Fibroblast of pulmonary artery (primary cell): ENCODE data around the gene MTA3.

Experiments used
- DNase-seq: peaks from one replicate; pipeline ENCODE4 v3.0.0-alpha.2; 2010; ENCODE audit warnings: low read depth
- H3K4me3 ChIP-seq: replicated peaks from 2 replicates; pipeline ENCODE4 v1.5.1; 2011; ENCODE audit warnings: low read depth, mild to moderate bottlenecking, control low read depth, low read length, moderate library complexity
- TF ChIP-seq, protein P1 (sequence below): IDR thresholded peaks from 2 replicates; pipeline ENCODE4 v1.5.1; 2011; ENCODE audit warnings: mild to moderate bottlenecking, control low read depth, low read length, inconsistent platforms; ENCODE audit errors: missing control alignments

MTA3 gene

DNA sequence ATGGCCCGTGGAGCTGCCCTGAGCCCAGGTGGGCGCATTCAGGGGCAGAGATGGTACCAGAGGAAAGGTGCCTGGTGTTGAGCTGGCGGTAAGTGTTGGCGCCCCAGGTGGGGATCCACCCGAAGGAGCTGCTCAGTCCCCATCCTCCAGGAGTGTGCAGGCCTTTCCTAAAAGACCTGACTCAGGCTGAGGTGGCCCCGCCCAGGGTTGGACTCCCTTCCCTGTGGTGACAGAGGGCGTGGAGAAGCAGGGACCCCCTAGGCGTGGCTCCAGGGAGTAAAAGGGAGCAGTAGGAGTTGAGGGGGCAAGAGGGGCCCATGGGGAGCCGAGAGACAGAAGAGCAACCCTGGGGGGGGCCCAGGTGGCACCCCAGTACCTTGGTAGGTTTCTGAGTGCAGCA is 193.1 kb downstream of the MTA3 start:
- H3K4me3 ChIP-seq = no peak overlapping the region

DNA sequence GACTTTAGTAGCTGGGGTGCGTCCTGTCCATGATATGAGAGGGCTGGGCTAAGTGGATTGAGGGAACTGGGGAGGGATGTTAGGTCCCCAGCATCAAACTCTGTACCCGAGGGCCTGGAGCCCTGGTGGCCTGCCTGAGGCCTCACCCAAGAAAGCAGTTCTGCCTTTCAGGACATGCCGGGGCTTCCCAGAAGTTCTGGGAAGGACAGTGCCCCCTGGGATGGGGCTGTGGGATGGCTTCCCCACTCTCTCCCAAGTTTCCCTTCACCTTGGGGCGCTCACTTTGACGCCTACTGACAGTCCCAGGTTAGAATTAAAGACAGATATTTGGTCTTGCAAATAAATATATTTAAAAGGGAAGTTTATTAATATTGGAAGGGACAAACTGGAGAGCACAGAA is 193.7 kb downstream of the MTA3 start:
- TF ChIP-seq, protein P1, sequence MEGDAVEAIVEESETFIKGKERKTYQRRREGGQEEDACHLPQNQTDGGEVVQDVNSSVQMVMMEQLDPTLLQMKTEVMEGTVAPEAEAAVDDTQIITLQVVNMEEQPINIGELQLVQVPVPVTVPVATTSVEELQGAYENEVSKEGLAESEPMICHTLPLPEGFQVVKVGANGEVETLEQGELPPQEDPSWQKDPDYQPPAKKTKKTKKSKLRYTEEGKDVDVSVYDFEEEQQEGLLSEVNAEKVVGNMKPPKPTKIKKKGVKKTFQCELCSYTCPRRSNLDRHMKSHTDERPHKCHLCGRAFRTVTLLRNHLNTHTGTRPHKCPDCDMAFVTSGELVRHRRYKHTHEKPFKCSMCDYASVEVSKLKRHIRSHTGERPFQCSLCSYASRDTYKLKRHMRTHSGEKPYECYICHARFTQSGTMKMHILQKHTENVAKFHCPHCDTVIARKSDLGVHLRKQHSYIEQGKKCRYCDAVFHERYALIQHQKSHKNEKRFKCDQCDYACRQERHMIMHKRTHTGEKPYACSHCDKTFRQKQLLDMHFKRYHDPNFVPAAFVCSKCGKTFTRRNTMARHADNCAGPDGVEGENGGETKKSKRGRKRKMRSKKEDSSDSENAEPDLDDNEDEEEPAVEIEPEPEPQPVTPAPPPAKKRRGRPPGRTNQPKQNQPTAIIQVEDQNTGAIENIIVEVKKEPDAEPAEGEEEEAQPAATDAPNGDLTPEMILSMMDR = no peak
- no peak for DNase-seq
- no peak overlapping the region for H3K4me3 ChIP-seq

More for the DNA sequence above, 193.1 kb downstream of the MTA3 start:
- TF ChIP-seq, protein P1 = no peak
- DNase-seq = no peak

DNA sequence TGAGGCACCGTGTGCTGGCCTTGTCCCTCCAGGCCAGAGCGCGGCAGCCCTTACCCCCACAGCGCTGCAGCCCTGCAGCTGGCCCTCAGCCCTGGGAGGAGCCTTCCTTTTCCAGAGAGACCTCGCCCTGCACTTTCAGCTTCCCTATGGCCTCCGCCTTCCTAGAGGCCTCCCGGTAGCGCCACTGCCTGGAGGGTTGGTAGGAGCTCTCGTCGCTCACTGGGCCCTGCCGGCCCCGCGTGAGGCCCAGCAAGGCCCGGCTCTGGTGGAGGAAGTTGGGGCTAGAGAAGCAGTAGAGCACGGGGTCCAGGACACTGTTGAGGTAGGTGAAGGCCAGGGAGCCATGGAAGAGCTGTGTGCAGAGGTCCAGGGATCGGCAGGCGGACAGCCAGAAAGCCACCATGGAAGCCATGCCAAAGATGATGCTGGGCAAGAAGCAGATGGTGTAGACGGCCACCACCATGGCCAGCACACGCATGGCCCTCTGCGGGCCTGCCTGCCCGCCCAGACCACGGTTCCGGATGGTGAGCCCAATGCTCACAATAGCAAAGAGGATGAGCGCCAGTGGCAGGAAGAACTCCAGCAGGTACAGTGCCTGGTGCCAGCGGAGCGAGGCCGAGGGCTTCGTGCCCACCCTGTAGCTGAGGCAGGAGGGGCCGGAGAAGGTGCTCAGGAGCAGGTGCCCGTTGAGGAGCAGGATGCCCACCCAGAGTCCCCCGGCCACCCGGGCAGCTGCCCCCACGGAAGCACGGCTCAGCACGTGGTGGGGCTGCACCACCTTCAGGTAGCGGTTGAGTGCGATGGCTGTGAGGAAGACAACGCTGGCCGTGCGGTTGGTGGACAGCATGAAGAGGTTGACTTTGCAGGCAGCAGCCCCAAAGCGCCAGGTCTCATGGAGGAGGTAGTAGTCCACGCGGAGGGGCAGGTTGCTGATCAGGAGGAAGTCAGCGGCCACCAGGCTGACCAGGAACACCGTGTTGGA is 194.7 kb downstream of the MTA3 start:
- H3K4me3 ChIP-seq = no peak overlapping the region
- no peak for DNase-seq

DNA sequence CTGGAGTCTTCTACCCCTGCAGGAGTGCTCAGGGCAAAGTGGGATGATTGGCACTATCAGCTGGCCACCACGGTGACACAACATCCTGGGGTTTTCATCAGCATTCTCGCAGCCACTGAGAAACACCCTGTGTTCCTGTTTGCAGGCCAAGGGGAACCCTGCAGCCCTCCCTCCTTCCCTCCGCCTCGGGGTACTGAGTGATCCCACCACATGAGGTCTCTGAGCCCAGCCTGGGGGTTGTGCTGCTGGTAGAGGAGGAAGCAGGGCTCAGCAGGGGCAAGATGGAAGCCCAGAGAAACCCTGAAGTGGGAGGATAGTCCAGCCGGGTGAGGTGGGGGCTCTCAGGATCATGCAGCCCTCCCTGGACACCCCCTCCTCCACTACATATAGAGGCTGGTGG is 195.7 kb downstream of the MTA3 start, which contains the start of gene OXER1:
OXER1 (minus strand) TSS at position 40 of the 400 bp plus-strand sequence. CDS start 73 bp downstream, outside the sequence.
- no peak within 1 kb of the TSS for H3K4me3 ChIP-seq
- DNase-seq = no peak
- TF ChIP-seq, protein P1 = no peak

More for the DNA sequence above, 194.7 kb downstream of the MTA3 start:
- TF ChIP-seq, protein P1 = no peak

DNA sequence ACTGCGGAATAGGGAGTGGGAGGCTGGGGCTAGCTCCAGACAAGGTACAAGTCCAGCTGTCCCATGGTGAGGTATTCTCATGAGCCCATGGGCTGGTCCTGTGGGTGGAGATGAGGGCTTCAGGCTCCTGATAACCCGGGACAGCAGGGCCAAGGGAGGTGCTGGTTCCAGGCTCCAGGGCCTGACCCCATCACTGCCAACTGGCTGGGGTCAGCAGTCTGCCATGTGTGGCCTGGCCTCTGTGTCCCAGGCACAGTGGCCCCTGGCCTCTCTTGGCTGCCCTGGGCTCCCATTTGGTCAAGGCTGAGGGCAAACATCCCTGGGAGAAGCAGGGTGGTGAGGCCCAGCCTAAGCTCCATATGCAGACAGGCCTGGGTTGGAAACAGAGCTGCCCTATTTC is 196.5 kb downstream of the MTA3 start:
- no peak overlapping the region for H3K4me3 ChIP-seq
- no peak for DNase-seq
- TF ChIP-seq, protein P1 = no peak

DNA sequence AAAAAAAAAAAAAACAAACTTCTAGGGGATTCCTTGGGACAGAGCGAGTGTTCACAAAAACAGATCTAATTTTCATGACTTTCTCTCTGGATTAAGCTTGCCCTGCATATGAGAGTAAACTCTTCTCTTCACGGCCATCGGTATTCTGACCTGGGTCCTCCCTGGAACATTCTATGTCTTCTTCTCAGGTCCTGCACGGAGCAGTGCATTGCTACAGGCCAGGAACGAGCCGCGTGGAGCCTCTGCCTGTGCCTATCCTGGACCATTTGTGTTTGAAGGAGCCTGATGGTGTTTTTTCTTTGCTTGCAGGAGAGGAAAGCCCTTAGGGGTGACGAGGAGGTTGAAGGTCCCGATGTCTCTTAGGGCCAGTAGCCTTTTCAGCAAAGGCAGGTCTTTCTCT is 197.3 kb downstream of the MTA3 start:
- no peak for DNase-seq
- TF ChIP-seq, protein P1 = no peak
- no peak overlapping the region for H3K4me3 ChIP-seq
